Left lung (tissue), 10 donors: ENCODE data around the gene ITM2B. TPM values are rescaled to one million over a fixed set of nuclear protein-coding genes. Genes with fewer than 3 reads are reported as not detected.

ENCODE experiments used
- ATAC-seq: fragments of 200-7000 bp; cut with Tn5 transposase; one replicate; pipeline ENCODE4 v1.9.1; 2020; ENCODE audit warnings: moderate library complexity
- DNase-seq, 4 donors: peaks; one replicate each; pipeline ENCODE4 v3.0.0-alpha.2; 2013 to 2020
- H3K27ac ChIP-seq, 2 donors: fragments of 200-600 bp; sonication (generic) in 1 of 2; one replicate each; pipeline versions ENCODE4 v1.5.0 to v1.8.0; 2020 to 2021
- H3K27me3 ChIP-seq, 2 donors: fragments of 200-600 bp; sonication (generic) in 1 of 2; one replicate each; pipeline versions ENCODE4 v1.5.0 to v1.8.0; 2020 to 2021
- H3K36me3 ChIP-seq, 2 donors: fragments of 200-600 bp; sonication (generic) in 1 of 2; one replicate each; pipeline versions ENCODE4 v1.5.0 to v1.8.0; 2020 to 2021
- H3K4me1 ChIP-seq, 2 donors: fragments of 200-600 bp; one replicate each; pipeline ENCODE4 v1.8.0; 2021
- H3K4me3 ChIP-seq, 2 donors: fragments of 200-600 bp; sonication (generic) in 1 of 2; one replicate each; pipeline versions ENCODE4 v1.5.0 to v1.8.0; 2020 to 2021; ENCODE audit warnings: mild to moderate bottlenecking in 1 of 2
- H3K9me3 ChIP-seq, 2 donors: fragments of 200-600 bp; sonication (generic) in 1 of 2; one replicate each; pipeline versions ENCODE4 v1.5.0 to v1.8.0; 2020 to 2021
- intact Hi-C, 2 donors: fragments of 100-400 bp; cut with DNase I; formaldehyde crosslinking; loops; one replicate each; pipeline versions ENCODE4 v1.11.2 to v1.14.2; 2022
- polyA plus RNA-seq, 6 donors: library from polyadenylated mRNA; unstranded; fragments of 120-200 nt; gene quantifications; one replicate each; pipeline ENCODE4 v1.2.1, GENCODE V29; 2013; ENCODE audit not compliant: insufficient read length in 6 of 6
- total RNA-seq, 2 donors: library from RNA; stranded (reverse); fragmentation: NEBNext Ultra II Directional; extraction: Animal tissue kit (Norgen Biotek cat#: 25700); gene quantifications; one replicate each; pipeline ENCODE4 v1.2.1, GENCODE V29; 2021
- TF ChIP-seq, protein P1 (sequence below), 2 donors: fragments of 200-600 bp; sonication (generic) in 1 of 2; IDR thresholded peaks; one replicate each; pipeline versions ENCODE4 v1.5.0 to v1.8.0; 2021; ENCODE audit warnings: antibody characterized with exemption in 2 of 2
- donor health status: DM: no; HTN: yes; CAD: no.
- donor health status: DM: no; HTN: no; CAD: no.

The ITM2B gene
- total and polyA plus RNA-seq, 8 donors = 530 to 683 (median 621) TPM

DNA sequence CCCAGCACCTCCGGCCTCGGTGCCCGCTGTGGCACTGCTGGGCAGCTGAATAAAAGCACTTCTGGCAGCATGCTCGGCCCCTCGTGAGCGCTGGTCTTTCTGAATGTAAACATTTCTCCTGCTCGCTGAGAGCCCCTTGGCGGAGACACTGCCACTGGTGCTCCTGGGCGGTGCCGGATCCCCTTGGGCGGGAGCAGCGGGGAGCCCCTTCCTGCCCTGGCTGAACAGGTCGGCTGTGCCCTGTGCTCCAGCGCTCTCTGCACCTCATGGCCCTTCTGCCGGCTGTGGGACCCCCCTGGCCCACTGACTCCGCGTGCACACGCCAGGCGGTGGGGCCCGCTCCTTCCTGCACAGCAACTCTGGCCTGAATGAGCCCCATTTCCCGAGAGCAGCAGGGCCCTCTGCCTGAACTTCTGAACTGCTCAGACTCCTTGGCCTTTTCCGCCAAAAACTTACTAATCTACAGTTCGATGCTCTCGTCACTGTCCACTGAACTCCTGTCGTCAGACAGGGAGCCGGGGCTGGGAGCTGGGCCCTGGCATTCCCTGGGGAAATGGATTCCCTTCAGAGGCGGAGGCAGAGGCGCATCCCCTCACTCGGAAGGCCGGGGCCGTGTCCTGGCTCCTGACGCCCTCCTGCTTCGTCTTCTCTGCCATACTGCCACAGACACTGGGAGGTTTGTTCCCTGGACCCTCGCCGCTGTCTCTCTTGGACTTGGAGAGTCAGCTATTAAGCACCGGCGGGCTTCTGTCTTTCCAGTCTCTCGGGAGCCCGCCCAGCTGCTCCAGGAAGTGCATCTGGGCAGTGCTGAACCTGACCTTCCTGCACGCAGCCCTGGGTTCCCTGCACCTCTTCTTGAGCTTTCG, 84.7 kb downstream of the ITM2B start:
- no peak overlapping the region for H3K27ac ChIP-seq
- DNase-seq (peak in 2 of 4 donors; percentile 3 to 61), ATAC-seq (peak; percentile 47)
- TF ChIP-seq, protein P1, sequence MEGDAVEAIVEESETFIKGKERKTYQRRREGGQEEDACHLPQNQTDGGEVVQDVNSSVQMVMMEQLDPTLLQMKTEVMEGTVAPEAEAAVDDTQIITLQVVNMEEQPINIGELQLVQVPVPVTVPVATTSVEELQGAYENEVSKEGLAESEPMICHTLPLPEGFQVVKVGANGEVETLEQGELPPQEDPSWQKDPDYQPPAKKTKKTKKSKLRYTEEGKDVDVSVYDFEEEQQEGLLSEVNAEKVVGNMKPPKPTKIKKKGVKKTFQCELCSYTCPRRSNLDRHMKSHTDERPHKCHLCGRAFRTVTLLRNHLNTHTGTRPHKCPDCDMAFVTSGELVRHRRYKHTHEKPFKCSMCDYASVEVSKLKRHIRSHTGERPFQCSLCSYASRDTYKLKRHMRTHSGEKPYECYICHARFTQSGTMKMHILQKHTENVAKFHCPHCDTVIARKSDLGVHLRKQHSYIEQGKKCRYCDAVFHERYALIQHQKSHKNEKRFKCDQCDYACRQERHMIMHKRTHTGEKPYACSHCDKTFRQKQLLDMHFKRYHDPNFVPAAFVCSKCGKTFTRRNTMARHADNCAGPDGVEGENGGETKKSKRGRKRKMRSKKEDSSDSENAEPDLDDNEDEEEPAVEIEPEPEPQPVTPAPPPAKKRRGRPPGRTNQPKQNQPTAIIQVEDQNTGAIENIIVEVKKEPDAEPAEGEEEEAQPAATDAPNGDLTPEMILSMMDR (IDR thresholded peaks at IDR 0.05) = no peak
- peak overlapping the region in 1 of 2 donors; percentile 33 for H3K4me3 ChIP-seq
- H3K36me3 ChIP-seq = peaks cover 0 to 45% of the 10 kb centered on the region in 2 donors
- peaks cover 0 to 28% of the 10 kb centered on the region in 2 donors for H3K9me3 ChIP-seq
- H3K4me1 ChIP-seq = peaks cover 0 to 28% of the 10 kb centered on the region in 2 donors
- intact Hi-C loops = no loop called here
- H3K27me3 ChIP-seq = peaks cover 0 to 24% of the 10 kb centered on the region in 2 donors

DNA sequence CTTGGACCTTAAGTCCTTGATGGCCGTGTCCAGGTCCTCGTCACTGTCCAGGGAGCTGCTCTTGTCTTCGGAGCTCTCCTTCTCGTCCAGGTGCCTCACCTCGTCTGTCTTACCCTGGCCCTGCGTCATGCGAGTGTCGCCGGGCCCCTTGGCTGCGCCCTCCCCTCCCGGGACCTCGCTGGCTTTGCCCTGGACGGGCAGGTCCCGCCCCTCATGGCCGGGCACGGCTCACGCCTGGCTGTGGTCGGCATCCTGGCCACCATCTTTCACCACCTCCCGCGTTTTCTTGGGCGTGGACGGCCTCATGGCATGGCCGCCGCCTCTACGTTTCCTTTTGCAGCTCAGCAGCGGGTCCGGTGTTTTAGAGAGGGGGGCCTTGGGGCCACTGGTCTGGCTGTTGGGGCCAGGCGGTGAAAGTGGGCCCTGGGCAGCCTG, 85.4 kb downstream of the ITM2B start:
- Histone ChIP-seq H3K36me3 (peaks cover 0 to 45% of the 10 kb centered on the region in 2 donors), H3K4me1 (peaks cover 0 to 28% of the 10 kb centered on the region in 2 donors), H3K4me3 (peak overlapping the region; percentile 13 to 33), H3K9me3 (peaks cover 0 to 31% of the 10 kb centered on the region in 2 donors), H3K27ac (no peak overlapping the region), H3K27me3 (peaks cover 0 to 24% of the 10 kb centered on the region in 2 donors)
- peak; percentile 48 for ATAC-seq
- TF ChIP-seq, protein P1 (IDR thresholded peaks at IDR 0.05) = no peak
- DNase-seq = peak in 2 of 4 donors; percentile 5 to 76
- intact Hi-C loops = no loop called here

DNA sequence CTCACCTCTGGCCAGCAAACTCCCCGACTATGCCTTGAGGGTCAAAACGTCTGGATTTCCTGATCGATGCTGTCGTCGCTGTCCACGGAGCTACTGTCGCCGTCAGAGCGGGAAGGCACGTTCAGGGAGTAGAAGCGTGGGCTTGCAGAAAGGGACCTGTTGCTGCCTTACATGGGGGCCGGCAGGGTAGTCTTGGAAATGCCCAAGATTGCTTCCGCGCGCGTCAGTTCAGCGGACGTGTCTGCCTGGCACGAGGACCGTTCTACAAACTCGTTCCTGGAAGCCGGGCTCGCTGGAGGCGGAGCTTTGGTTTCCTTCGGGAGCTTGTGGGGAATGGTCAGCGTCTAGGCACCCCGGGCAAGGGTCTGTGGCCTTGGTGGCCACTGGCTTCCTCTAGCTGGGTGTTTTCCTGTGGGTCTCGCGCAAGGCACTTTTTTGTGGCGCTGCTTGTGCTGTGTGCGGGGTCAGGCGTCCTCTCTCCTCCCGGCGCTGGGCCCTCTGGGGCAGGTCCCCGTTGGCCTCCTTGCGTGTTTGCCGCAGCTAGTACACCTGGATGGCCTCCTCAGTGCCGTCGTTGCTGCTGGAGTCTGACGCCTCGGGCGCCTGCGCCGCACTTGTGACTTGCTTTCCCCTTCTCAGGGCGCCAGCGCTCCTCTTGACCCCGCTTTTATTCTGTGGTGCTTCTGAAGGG, 86.0 kb downstream of the ITM2B start:
- intact Hi-C loops = no loop called here
- peak; percentile 61 for ATAC-seq

More for the DNA sequence above, 86.0 kb downstream of the ITM2B start:
- Histone ChIP-seq H3K4me3 (peak overlapping the region; percentile 13 to 33), H3K4me1 (peaks cover 0 to 28% of the 10 kb centered on the region in 2 donors), H3K27ac (no peak overlapping the region), H3K9me3 (peaks cover 0 to 31% of the 10 kb centered on the region in 2 donors), H3K27me3 (peaks cover 0 to 24% of the 10 kb centered on the region in 2 donors), H3K36me3 (peaks cover 0 to 45% of the 10 kb centered on the region in 2 donors)
- TF ChIP-seq, protein P1 (IDR thresholded peaks at IDR 0.05) = no peak
- peak in 3 of 4 donors; percentile 8 to 82 (median 44) for DNase-seq

Other genes with a start within 250 kb of the ITM2B start
- 10 to 100 TPM; 35.7 to 37.9 TPM for gene SUCLA2, start 231.9 kb upstream of the ITM2B start, total RNA-seq
- gene SUCLA2, start 231.9 kb upstream of the ITM2B start, polyA plus RNA-seq = 10 to 100 TPM; 55.7 to 74.0 (median 62.6) TPM
- 10 to 100 TPM; 15.8 to 16.0 TPM for gene NUDT15, start 195.5 kb upstream of the ITM2B start, total RNA-seq
- 10 to 100 TPM; 18.1 to 22.2 (median 19.7) TPM for gene NUDT15, start 195.5 kb upstream of the ITM2B start, polyA plus RNA-seq
- 10 to 100 TPM; 41.1 to 45.2 TPM for gene MED4, start 138.1 kb upstream of the ITM2B start, total RNA-seq
- 10 to 100 TPM; 71.4 to 84.0 (median 79.2) TPM for gene MED4, start 138.1 kb upstream of the ITM2B start, polyA plus RNA-seq
- gene RB1, start 70.5 kb downstream of the ITM2B start, total RNA-seq = 10 to 100 TPM; 32.1 to 45.7 TPM
- 10 to 100 TPM; 42.5 to 53.1 (median 49.4) TPM for gene RB1, start 70.5 kb downstream of the ITM2B start, polyA plus RNA-seq
- gene LPAR6, start 179.9 kb downstream of the ITM2B start, total RNA-seq = 10 to 100 TPM; 20.6 to 22.9 TPM
- gene LPAR6, start 179.9 kb downstream of the ITM2B start, polyA plus RNA-seq = 10 to 100 TPM; 44.6 to 59.0 (median 51.5) TPM